ENCODE results near the gene RBM33.

RBM33 gene

GRCh38 chr7:155746188-155746587, 101.7 kb downstream of the RBM33 start:
- DNase-seq (ENCODE audit: low read depth, low spot score), result no peak

- no peak for DNase-seq (ENCODE audit: low read depth, low spot score)
Observed at GRCh38 chr7:155747209-155747608, 102.7 kb downstream of the RBM33 start.

- no peak for DNase-seq (ENCODE audit: low read depth, low spot score)
Observed at GRCh38 chr7:155749578-155749977, 105.1 kb downstream of the RBM33 start.

GRCh38 chr7:155750255-155751125, 106.0 kb downstream of the RBM33 start:
- DNase-seq (ENCODE audit: low read depth, low spot score), result no peak

GRCh38 chr7:155751409-155751808, 106.9 kb downstream of the RBM33 start:
- no peak for DNase-seq (ENCODE audit: low read depth, low spot score)

- DNase-seq (ENCODE audit: low read depth, low spot score), result no peak
Observed at GRCh38 chr7:155752756-155753445, 108.4 kb downstream of the RBM33 start.

- no peak for DNase-seq (ENCODE audit: low read depth, low spot score)
Observed at GRCh38 chr7:155753446-155753965, 109.0 kb downstream of the RBM33 start.

- DNase-seq (ENCODE audit: low read depth, low spot score), result no peak
Observed at GRCh38 chr7:155754165-155754564, 109.7 kb downstream of the RBM33 start.

- no peak for DNase-seq (ENCODE audit: low read depth, low spot score)
Observed at GRCh38 chr7:155755026-155755425, 110.6 kb downstream of the RBM33 start.

GRCh38 chr7:155756322-155756721, 111.9 kb downstream of the RBM33 start:
- no peak for DNase-seq (ENCODE audit: low read depth, low spot score)

GRCh38 chr7:155758348-155758747, 113.9 kb downstream of the RBM33 start:
- peak; percentile 47 for DNase-seq (ENCODE audit: low read depth, low spot score)

- no peak for DNase-seq (ENCODE audit: low read depth, low spot score)
Observed at GRCh38 chr7:155759740-155760430, 115.4 kb downstream of the RBM33 start.

GRCh38 chr7:155761162-155761561, 116.7 kb downstream of the RBM33 start:
- DNase-seq (ENCODE audit: low read depth, low spot score), result no peak

- DNase-seq (ENCODE audit: low read depth, low spot score), result no peak
Observed at GRCh38 chr7:155762036-155762435, 117.6 kb downstream of the RBM33 start.

- no peak for DNase-seq (ENCODE audit: low read depth, low spot score)
Observed at GRCh38 chr7:155762655-155763054, 118.2 kb downstream of the RBM33 start.

- DNase-seq (ENCODE audit: low read depth, low spot score), result peak; percentile 63
Observed at GRCh38 chr7:155763122-155763521, 118.7 kb downstream of the RBM33 start.

- peak; percentile 53 for DNase-seq (ENCODE audit: low read depth, low spot score)
Observed at GRCh38 chr7:155763691-155764437, 119.4 kb downstream of the RBM33 start.

- DNase-seq (ENCODE audit: low read depth, low spot score), result no peak
Observed at GRCh38 chr7:155764438-155764793, 120.0 kb downstream of the RBM33 start.

- no peak for DNase-seq (ENCODE audit: low read depth, low spot score)
Observed at GRCh38 chr7:155765458-155765857, 121.0 kb downstream of the RBM33 start.

- no peak for DNase-seq (ENCODE audit: low read depth, low spot score)
Observed at GRCh38 chr7:155766386-155766785, 121.9 kb downstream of the RBM33 start.
